ENCODE data around the gene NTPCR.

The NTPCR gene

DNA sequence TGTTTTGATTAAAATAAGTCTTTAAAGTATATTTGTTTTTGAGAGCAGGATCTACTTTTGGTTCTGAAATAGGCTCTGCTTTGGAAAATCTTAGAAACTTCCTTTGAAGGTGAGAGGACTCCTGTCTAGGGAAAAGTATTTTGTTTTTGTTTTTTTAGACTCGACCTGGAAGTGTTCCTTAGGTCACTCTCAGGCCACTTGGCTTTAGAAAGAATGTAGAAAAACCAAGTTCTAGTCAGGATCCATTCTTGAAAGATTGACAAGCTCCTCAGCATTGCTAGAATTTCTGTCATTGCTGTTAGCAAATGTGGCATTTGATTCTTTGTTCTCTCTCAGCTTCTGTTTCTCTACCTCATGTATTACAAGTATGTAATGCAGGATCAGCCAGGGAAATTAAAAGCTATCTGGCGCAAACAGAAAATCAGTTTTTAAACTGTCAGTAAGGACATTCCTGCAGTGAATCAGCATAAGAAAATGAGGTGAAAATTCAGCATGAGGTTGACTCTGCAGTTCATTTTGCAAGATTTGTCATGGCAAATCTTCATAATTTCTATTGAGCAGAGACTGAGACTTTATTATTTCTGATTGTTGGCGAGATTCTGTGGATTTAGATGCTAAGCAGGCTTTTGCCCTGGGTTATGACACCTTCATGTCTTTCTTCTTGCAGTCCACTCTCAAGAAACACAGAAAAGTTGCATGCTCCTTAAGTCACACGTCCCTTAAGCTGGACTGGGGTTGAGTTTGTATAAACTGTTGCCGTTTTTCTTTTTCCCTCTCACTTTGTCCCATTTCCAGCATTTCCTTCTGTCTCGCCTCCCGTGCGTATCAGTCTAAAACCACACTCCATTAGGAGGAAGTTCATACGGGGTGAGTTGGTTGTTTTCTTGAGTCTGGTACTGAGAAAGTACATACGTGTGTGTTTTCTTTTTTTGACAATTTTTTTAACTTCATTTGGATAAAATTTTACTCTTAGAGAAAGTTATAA lies 12.6 kb downstream of the NTPCR start:
- DNase-seq (ENCODE audit: low read depth in 2 of 2) = no peak

DNA sequence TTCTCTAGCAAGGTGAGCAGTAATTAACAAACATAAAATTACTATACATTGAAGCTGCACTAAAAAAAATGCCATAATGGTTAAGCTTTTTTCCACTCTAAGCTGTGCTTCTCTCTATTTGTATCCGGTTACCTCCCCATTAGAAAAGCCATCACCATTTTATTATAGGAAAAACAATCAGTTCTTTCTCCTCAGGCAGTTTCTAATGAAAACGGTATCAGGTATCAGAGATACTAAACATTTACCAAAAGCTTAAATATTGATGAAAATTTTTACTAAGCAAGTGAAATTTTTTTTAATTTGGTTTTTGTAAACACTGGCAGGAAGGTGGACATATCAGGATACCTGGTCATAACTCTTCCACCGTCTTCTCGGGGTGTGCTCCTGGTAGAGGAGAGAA lies 14.2 kb downstream of the NTPCR start:
- no peak for DNase-seq (ENCODE audit: low read depth in 2 of 2)

DNA sequence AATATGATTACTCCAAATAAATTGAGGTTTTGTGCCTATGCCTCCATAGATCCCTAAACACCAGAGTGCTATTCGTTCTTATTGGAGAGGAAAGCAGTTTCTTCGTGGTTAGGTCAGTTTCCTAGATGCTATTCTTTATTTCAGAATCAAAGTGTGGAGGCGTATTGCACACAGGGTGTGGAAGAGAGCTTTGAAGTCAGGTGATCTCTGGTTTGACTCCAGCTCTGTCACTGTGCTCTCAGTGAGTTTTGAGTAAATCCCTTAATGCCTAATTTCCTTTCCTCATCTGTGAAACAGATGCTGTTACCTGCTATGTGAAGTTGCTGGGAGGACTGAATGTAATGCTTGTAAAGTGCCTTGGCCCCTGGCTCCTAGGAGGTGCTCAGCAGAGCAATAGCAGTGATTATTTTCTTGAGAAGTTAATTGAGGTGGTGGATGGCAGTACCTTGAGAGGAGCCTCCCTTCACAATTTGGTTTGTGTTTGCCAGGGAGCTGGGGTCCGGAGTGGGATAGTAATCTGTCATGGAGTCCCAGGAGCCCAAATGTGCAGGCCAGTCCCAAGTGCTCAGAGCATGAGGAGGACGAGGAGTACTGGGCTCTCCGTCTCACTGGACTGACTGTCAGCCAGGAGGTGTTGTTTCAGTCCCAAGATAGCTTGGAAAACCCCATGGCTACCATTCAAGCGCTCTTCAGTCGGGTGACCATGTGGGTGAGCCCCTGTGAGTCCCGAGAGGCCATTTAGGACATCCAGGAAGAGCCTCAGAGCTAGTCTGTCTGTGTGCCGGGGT lies 14.9 kb downstream of the NTPCR start:
- no peak for DNase-seq (ENCODE audit: low read depth in 2 of 2)

DNA sequence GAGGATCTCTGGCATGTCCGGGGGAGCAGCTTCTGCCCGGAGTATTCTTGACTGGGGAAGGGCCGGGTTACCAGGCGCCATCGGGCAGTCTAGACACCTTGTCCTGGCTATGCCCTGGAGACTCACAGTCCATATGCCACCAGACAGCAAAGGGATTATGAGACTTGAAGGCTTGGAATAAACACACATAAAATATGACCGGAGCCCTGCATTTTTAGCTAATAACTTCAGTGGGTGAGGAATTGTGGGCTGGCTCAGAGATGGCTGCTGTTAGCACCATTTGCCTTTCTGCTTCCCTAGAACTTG lies 15.5 kb downstream of the NTPCR start:
- DNase-seq (ENCODE audit: low read depth in 2 of 2) = no peak

DNA sequence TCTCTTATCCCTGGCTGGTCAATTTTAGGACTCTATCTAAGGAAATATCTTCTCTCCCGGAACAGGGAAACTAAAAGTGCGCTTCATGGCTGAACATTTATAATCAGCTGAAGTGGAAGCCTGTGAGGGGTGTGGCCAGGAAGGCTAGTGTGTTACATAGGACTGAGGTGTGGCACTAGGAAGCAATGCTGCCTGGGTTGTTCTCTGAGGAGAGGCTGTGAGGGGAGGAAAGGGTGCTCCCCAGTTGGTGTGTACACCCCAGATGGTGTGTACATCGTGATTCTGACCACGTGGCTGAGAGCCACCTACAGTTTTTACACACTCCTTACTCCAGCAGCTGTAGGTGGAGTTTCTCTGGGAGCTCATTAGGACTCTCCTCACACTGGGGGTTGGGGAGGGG lies 16.3 kb downstream of the NTPCR start:
- no peak for DNase-seq (ENCODE audit: low read depth in 2 of 2)

DNA sequence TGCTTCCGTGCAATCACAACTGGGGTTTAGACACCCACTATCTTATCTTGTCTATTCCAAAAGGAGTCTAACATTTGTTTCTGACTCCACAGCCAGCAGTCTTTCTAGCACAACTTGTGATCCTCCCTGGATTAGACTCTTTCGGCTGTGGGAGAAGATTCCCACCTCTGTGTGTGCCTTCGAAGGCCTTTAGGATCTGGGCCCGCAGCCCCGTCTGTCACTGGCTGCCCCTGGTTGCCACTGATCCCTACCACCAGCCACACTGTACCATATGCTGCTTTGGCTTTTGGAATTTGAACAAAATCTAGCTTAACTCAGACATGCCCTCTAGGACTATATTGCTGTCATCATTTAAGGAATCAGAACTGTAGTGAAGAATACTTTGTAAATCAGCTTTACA lies 18.0 kb downstream of the NTPCR start:
- no peak for DNase-seq (ENCODE audit: low read depth in 2 of 2)

DNA sequence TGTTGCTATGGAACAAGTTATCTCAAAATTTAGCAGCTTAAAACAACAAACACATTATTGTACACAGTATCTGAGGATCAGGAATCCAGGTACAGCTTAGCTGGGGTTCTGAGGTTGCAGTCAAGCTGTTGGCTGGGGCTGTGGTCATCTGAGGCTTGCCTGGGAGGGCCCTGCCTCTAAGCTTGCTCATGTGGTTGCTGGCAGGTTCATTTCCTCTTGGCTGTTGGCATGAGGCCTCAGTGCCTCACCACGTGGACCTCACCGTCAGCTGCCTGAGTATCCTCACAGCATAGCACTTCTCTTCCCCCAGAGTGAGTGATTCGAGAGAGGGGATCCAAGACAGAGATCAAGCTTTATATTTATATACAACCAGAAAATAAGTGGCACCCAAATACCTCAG lies 18.6 kb downstream of the NTPCR start:
- DNase-seq (ENCODE audit: low read depth in 2 of 2) = no peak

DNA sequence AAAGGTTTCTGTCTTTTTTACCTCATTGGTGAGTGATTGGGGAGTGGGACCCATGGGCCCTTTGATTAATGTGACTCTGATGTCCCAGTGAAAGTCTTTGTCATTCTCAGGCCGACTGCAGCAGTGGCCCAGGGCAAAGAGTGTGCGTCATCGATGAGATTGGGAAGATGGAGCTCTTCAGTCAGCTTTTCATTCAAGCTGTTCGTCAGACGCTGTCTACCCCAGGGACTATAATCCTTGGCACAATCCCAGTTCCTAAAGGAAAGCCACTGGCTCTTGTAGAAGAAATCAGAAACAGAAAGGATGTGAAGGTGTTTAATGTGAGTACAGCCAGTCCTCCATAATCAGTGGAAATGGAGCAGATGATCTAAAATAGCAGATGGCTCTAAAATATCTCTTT lies 19.4 kb downstream of the NTPCR start:
- DNase-seq (ENCODE audit: low read depth in 2 of 2) = no peak

DNA sequence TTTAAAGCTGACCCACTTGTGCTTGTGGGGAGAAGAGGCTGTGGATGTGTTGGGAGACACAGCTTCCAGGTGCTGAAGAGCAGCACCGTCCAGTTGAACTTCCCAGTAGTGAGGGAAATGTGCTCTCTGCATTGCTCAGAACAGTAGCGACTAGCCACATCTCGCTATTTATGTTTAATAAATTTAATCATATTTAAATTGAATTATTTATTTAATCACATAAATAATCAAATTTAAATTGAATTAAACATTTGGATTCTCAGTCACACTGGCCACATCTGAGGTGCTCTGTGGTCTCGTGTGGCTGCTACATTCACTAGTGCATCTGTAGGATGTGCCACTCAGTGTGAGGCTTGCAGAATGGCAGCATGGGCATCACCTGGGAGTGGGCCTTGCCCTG lies 20.1 kb downstream of the NTPCR start:
- DNase-seq (ENCODE audit: low read depth in 2 of 2) = no peak

DNA sequence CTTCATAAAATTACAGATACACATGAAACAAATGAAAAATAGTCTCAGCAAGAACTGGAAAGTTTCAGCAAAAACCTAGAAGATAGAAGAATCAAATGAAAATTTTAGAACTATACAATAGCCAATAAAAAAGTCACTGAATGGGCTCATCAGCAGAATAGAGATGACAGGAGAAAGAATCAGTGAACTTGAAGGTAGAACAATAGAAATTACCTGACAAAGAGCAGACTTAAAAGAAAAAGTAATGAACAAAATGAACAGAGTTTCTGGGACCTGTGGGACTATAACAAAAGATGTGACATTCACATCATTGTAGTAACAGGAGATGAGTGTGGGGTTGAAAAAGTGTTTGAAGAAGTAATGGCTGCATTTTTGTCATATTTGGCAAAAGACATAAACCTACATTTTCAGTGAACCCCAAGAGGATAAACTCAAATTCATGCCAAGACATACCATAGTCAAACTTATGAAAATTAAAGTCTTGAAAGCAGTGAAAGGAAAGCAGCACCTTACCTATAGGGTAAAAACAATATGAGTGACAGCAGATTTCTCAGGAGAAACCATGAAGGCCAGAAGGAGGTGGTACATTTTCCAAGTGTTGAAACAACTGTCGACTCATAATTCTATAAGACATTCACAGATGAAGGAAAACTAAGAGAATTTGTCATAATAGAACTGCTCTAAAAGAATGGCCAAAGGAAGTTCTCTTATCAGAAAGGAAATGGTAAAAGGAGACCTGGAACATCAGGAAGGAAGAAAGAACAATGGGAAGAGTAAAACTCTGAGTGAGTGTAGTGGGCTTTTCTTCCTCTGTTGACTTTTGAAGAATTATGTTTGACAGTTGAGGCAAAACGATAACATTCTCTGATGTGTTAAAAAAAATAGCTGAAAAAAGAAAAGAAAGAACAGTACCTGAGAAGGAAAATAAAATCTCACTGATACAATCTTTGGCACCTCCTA lies 23.5 kb downstream of the NTPCR start:
- DNase-seq (ENCODE audit: low read depth in 2 of 2) = no peak

DNA sequence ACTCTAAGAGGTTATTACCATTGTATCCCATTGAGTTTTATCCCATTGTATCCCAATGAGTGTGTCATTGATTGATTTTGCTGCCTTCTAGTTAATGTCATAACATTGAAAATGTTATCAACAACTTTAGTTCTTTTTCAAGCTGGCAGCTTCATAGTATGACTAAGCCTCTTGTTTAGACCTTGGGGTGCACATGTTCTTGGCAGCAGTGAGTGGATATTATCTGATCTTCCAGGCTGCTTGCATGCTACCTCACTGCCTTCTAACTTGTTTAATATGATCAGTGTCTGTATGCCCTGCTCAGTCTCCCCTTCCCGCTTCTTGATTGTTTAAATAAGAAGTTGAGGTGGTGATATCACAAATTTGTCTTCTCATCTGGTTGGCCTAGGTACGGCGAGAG lies 24.6 kb downstream of the NTPCR start:
- no peak for DNase-seq (ENCODE audit: low read depth in 2 of 2)

DNA sequence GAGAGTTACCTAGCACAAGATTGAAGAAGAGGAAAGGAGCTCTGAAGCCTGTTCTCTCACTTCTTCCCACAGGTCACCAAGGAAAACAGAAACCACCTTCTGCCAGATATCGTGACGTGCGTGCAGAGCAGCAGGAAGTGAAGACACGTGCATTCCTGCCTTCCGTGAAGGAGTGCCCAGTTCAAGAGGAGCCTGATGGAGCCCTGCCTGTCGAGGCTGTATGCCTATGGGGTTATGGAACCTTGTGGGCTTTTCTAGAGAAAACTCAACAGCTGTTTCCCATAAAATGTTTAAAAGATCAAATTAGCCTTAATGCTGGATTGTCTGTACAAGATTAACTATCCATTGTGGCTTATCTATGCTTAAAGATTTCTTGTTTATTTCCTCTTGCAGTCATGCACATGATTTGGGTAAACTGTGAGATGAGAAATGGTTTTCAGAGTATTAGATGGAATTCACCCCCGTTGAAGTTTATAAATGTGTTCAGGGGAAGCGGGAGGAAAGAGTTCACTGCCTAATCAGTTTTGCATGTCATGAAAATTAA lies 27.8 kb downstream of the NTPCR start:
- DNase-seq (ENCODE audit: low read depth in 2 of 2) = no peak

DNA sequence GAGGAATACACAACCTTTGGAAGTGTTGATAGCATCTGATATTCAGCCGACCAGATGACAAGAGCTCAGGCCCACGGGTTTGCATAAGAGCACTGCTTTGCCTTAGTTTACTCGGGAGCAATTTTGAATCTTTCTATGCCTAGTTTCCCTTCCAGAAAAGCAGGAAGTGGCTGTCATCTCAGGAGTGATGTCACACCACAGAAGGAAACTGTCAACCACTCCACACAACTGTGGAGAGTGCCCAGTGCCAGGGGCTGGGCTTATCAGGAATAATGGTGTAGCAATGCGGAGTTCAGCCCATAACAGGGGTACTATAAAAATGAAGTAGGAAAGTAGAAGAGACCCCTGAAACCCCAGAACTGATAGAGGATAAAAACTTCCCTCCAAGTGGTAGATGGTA lies 28.4 kb downstream of the NTPCR start:
- DNase-seq (ENCODE audit: low read depth in 2 of 2) = no peak

DNA sequence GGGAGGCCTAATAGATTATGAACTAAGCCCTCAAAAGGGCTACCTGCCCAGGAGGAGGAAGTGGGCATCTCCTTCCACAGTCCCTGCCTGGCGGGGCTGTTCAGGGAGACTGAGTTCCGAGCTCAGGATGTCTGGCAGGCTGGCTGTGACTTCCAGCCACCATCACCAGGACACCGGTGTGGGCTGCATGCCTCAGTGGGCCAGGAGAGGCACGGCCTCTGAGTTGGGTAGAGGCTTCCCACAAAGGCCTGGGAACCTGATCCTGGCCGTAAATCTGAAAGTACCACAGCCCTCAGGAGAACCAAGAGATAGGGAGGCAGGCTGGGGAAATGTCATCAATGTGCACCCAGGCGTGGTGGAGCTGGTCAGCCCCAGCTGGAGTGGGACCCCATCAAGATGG lies 29.1 kb downstream of the NTPCR start:
- DNase-seq (ENCODE audit: low read depth in 2 of 2) = no peak

DNA sequence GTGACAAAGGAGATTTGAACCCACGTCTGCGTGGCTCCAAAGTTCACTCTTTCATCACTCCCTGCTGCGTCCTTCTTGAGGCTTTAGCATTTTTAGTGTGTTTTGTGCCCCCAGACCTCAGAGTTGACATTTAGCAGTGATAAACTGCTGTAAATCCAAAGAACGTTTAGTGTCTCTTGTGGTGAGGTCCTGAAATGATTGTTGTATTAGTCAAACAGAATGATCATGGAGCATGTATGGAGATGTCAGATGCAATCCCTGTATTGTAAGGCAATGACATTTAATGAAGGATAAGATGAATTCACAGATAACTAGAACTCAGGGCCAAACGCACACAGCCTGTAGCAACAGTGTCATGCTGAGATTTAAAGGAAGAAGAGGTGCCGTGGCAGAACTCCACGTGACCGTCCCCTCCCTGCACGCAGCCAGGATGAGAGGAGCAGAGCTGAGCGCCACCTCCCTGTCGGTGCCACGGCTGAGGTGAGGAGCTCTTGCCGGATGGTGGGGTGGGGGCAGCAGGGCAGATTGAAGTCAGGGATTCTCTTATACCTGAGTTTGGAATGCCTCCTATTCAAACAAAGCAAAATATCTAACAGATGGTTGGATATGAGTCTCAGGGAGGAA lies 30.1 kb downstream of the NTPCR start:
- no peak for DNase-seq (ENCODE audit: low read depth in 2 of 2)

DNA sequence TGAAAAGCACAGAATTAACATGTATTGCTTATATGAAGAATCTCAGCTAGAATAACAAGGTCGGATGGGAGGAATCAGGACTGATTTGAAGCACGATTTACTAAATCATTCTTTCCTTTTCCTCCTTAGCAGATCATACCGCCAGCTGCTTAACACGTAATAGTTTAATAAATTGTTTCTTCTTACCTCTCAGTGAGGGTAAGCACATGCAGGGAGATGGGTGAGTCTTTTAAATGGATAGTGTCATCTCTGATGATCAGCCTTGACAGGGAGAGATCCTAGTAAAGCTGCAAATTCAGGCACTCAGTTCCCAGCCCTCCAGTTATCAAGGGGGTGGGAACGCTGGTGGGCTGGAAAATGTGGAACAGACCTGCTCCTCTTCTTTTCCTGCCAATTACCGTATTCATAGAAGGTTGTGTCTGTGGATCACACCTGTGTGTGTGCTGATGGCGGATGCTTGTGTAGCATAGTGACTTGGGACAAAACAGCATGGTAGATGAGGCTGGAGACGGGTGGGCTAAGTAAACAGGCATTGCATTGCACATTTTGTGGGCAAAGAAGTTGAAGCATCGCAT lies 30.7 kb downstream of the NTPCR start:
- DNase-seq (ENCODE audit: low read depth in 2 of 2) = no peak

DNA sequence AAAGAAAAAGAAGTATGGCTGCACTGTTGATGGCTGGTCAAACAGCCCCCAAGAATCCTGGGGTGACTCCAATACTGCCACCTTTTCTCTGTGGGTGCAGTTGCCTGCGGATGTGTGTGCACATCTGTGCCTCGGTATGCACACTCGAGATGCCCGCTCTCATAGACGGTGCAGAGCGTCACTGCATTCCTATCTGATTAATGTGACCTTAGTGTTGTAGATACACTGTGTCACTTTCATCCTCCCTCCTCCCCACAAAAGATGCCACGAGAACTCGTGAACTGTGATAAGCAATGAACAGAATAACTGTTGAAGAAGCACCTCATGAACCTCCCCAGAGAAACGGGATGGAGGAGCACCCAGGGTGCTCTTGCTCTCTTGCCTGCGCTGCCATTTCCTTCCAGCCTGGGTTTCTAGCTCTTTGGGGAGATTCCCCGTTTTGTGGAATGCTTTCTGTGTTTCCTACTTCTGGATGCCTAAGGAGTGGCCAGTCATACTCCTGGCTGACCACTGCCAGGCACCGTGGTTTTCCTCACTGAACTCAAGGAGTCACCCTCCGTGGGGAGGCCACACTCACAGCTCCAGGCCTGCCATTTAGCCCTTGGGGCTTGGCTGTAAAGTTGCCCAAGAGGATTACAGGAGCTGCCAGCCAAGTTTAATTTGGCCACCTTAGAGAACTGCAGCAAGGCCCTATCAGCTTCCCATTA lies 32.0 kb downstream of the NTPCR start:
- DNase-seq (ENCODE audit: low read depth in 2 of 2) = no peak

DNA sequence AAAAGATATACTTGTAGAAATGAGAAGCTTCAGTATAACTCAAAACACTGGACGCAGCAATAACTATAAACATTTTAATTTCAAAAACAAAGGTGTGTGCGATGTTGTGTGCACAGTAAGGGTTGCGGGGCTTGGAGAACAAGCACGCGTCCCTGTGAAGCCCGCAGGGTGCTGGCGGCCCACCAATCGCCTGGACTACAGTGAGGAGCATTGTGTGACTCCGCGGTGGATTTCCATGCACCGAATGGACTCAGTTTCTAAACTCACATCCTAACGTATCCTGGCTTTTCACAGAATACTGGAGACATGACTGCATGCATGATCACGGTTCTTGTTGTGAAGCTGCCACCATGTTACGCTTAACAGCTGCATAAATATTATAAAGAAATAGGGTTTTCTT lies 33.0 kb downstream of the NTPCR start:
- DNase-seq (ENCODE audit: low read depth in 2 of 2) = no peak

DNA sequence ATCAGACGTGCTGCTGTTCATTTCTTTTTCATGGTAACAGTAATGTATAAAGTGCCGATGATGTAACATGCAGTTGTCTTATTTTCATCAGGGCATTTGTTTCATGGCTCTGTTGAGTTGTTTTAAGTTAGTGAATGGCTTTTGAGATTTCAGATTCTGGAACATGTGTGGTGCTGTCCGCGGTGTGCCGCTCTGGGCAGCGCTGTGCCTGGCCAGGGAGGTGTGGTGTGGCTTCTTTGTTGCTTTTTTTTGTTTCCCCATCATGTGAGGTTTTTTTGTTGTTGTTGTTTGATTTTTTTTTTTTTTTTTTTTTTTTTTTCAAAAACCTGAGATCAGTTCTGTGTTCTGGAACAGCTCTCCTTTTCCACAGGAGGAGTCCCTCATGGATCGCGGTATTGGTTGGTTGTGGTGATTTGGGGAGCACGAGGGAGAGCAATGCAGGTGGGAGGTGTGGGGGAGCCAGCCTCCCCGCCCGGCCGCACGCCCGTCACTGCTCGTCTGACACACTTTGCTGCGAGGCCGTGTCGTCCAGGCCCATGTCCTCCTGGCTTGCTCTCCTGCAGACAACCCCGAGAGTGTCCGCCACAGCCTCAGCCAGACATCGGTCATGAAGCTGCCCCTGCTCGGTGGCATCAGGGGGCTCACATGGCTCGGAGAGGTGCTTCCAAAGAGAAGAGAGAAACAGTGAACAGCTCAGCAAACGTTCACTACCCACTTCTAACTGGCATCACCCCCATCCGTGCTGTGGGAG lies 33.6 kb downstream of the NTPCR start:
- no peak for DNase-seq (ENCODE audit: low read depth in 2 of 2)

Measured in stimulated activated CD4-positive, alpha-beta T cell treated with anti-CD3 and anti-CD28 coated beads, Interleukin-4, amount 100 ng/mL, for 48 hours (primary cell).